Osteoblast (primary cell): Measurements from ENCODE around the gene ZNF774. TPM values are rescaled to one million over a fixed set of nuclear protein-coding genes. Genes with fewer than 3 reads are reported as not detected.
"Not testable (repeated sequence)": the region's sequence is repeated elsewhere in the genome, so short reads cannot be mapped to it uniquely, and the experiment has no call there.

Experiments
- DNase-seq: peaks from one replicate; pipeline ENCODE4 v3.0.0; 2011; ENCODE audit warnings: low spot score, mixed read lengths; ENCODE audit not compliant: insufficient read length; ENCODE audit errors: missing footprints
- H2AFZ ChIP-seq: 2 replicates; pipeline ENCODE4 v1.6.0; 2011; ENCODE audit warnings: mild to moderate bottlenecking, low read length
- H3K27ac ChIP-seq: 2 replicates; pipeline ENCODE4 v1.5.1; 2011; ENCODE audit warnings: mild to moderate bottlenecking, low read depth, low read length, moderate library complexity
- H3K27me3 ChIP-seq: 2 replicates; pipeline ENCODE4 v1.6.0; 2012; ENCODE audit warnings: mild to moderate bottlenecking, control low read depth, inconsistent platforms, low read length, moderate library complexity; ENCODE audit not compliant: insufficient read depth
- H3K36me3 ChIP-seq: 2 replicates; pipeline ENCODE4 v1.5.1; 2011; ENCODE audit warnings: mild to moderate bottlenecking, low read length, control low read depth, moderate library complexity; ENCODE audit not compliant: insufficient read depth
- H3K4me1 ChIP-seq: 2 replicates; pipeline ENCODE4 v1.5.1; 2011; ENCODE audit warnings: mild to moderate bottlenecking, low read length, control low read depth, moderate library complexity; ENCODE audit not compliant: insufficient read depth
- H3K4me2 ChIP-seq: 2 replicates; pipeline ENCODE4 v1.6.0; 2011; ENCODE audit warnings: mild to moderate bottlenecking, low read length; ENCODE audit not compliant: insufficient read depth
- H3K4me3 ChIP-seq: fragments of 200-600 bp; sonication (generic); 3 replicates; pipeline ENCODE4 v1.5.1; 2012; ENCODE audit warnings: mild to moderate bottlenecking, low read length, inconsistent platforms; ENCODE audit not compliant: insufficient read depth
- H3K79me2 ChIP-seq: 2 replicates; pipeline ENCODE4 v1.6.0; 2012; ENCODE audit warnings: mild to moderate bottlenecking, low read length, control low read depth, inconsistent platforms; ENCODE audit not compliant: insufficient read depth
- H3K9me3 ChIP-seq: 2 replicates; pipeline ENCODE4 v1.5.1; 2011; ENCODE audit warnings: low read depth, low read length, control low read depth
- H4K20me1 ChIP-seq: 2 replicates; pipeline ENCODE4 v1.6.0; 2012; ENCODE audit warnings: mild to moderate bottlenecking, low read length, control low read depth; ENCODE audit not compliant: insufficient read depth
- CTCF ChIP-seq: IDR thresholded peaks from 2 replicates; pipeline ENCODE4 v1.5.1; 2011; ENCODE audit warnings: mild to moderate bottlenecking, low read depth, low read length, moderate library complexity; ENCODE audit errors: extremely low read depth
- small RNA-seq: library from RNA; depleted of rRNA; stranded (forward); fragments of <200 nt; gene quantifications from one replicate; pipeline ENCODE3, GENCODE V24; 2012
- total RNA-seq: library from RNA; depleted of rRNA; stranded (reverse); fragments of >200 nt; gene quantifications from 2 replicates; pipeline ENCODE4 v1.2.3, GENCODE V29; 2012

The ZNF774 gene
- total RNA-seq, 1 donor = 1.8 TPM

GRCh38 chr15:90407871-90408317 is 55.8 kb downstream of the ZNF774 start:
- Histone ChIP-seq H3K4me1 (peaks cover 46% of the 10 kb centered on the region), H3K9me3 (no peaks in the 10 kb centered on the region), H3K4me2 (peak overlapping the region; percentile 10), H3K79me2 (peaks cover 92% of the 10 kb centered on the region), H4K20me1 (peaks cover 10% of the 10 kb centered on the region), H3K27ac (peak overlapping the region; percentile 73), H3K27me3 (no peaks in the 10 kb centered on the region), H2AFZ (no peak overlapping the region), H3K36me3 (no peaks in the 10 kb centered on the region), H3K4me3 (no peak overlapping the region)
- no peak for DNase-seq
- no peak for TF ChIP-seq CTCF

- Histone ChIP-seq H4K20me1 (peaks cover 13% of the 10 kb centered on the region), H3K9me3 (no peaks in the 10 kb centered on the region), H3K4me3 (no peak overlapping the region), H3K4me1 (peaks cover 47% of the 10 kb centered on the region), H3K27me3 (no peaks in the 10 kb centered on the region), H3K27ac (peak overlapping the region; percentile 73), H3K4me2 (no peak overlapping the region), H3K79me2 (peaks cover 92% of the 10 kb centered on the region), H3K36me3 (no peaks in the 10 kb centered on the region), H2AFZ (no peak overlapping the region)
- no peak for TF ChIP-seq CTCF
- DNase-seq = no peak
Measured at GRCh38 chr15:90408657-90409056, 56.6 kb downstream of the ZNF774 start.

DNA sequence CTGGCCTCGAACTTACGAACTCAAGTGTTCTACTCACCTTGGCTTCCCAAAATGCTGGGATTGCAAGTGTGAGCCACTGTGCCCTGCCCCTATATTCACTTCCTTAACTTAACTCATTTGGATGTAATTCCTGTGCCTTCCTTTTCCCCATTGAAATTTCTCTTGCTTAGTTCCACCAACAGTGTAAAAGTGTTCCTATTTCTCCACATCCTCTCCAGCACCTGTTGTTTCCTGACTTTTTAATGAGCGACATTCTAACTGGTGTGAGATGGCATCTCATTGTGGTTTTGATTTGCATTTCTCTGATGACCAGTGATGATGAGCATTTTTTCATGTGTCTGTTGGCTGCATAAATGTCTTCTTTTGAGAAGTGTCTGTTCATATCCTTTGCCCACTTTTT is 57.5 kb downstream of the ZNF774 start:
- peaks cover 56% of the 10 kb centered on the region for H3K4me1 ChIP-seq
- H3K4me2 ChIP-seq, DNase-seq: not testable (repeated sequence)

DNA sequence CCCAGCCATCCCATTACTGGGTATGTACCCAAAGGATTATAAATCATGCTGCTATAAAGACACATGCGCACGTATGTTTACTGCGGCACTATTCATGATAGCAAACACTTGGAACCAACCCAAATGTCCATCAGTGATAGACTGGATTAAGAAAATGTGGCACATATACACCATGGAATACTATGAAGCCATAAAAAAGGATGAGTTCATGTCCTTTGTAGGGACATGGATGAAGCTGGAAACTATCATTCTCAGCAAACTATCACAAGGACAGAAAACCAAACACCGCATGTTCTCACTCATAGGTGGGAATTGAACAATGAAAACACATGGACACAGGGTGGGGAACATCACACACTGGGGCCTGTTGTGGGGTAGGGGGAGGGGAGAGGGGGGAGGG is 58.2 kb downstream of the ZNF774 start:
- peaks cover 89% of the 10 kb centered on the region for H3K79me2 ChIP-seq
- not testable (repeated sequence) for H3K36me3 ChIP-seq, DNase-seq, H3K27ac ChIP-seq, H3K4me3 ChIP-seq, H2AFZ ChIP-seq, H3K9me3 ChIP-seq, H3K4me2 ChIP-seq, H3K27me3 ChIP-seq
- peaks cover 17% of the 10 kb centered on the region for H4K20me1 ChIP-seq
- peaks cover 60% of the 10 kb centered on the region for H3K4me1 ChIP-seq

More for the DNA sequence above, 57.5 kb downstream of the ZNF774 start:
- not testable (repeated sequence) for H3K9me3 ChIP-seq, H3K27ac ChIP-seq, H2AFZ ChIP-seq, H3K36me3 ChIP-seq, H3K27me3 ChIP-seq, H3K4me3 ChIP-seq
- Histone ChIP-seq H3K79me2 (peaks cover 91% of the 10 kb centered on the region), H4K20me1 (peaks cover 17% of the 10 kb centered on the region)

DNA sequence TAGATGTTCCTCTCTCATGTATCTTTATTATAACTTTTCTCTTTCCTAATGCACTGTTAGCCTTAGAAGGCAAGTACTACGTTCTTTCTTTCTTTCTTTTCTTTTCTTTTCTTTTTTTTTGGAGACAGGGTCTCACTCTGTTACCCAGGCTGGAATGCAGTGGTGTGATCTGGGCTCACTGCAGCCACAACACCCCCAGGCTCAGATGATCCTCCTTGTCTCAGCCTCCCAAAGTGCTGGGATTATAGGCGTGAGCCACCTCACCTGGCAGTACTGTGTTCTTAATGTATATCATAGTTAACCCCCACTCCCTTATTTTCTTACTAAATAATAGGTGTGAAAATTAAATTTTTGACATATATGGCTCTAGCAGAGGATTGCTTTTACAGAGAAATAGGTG is 59.1 kb downstream of the ZNF774 start:
- Histone ChIP-seq H3K79me2 (peaks cover 89% of the 10 kb centered on the region), H3K27ac (no peak overlapping the region), H3K4me2 (no peak overlapping the region), H3K36me3 (no peaks in the 10 kb centered on the region), H3K4me3 (no peak overlapping the region), H3K9me3 (no peaks in the 10 kb centered on the region), H3K27me3 (no peaks in the 10 kb centered on the region), H3K4me1 (peaks cover 56% of the 10 kb centered on the region), H4K20me1 (peaks cover 22% of the 10 kb centered on the region), H2AFZ (no peak overlapping the region)
- TF ChIP-seq CTCF = no peak
- no peak for DNase-seq

Small RNA genes lying within 50 kb of the gene (small RNA-seq; reads per million reads assigned to genes)
- gene NDUFA3P4 = not detected

Other genes starting within 250 kb of the ZNF774 start
- 51.0 and 61.6 TPM in 2 replicates for gene IDH2, start 249.8 kb upstream of the ZNF774 start, total RNA-seq
- 8.7 and 15.9 TPM in 2 replicates for gene SEMA4B, start 151.0 kb upstream of the ZNF774 start, total RNA-seq
- 21.4 and 23.0 TPM in 2 replicates for gene CIB1, start 118.3 kb upstream of the ZNF774 start, total RNA-seq
- gene GDPGP1, start 118.1 kb upstream of the ZNF774 start, total RNA-seq = 8.0 and 9.7 TPM in 2 replicates
- gene TTLL13, start 102.7 kb upstream of the ZNF774 start, total RNA-seq = under 0.01 TPM in 2 replicates
- gene NGRN, start 86.6 kb upstream of the ZNF774 start, total RNA-seq = 56.0 and 68.4 TPM in 2 replicates
- gene IQGAP1, start 36.0 kb downstream of the ZNF774 start, total RNA-seq = 259 and 273 TPM in 2 replicates
- 25.0 and 29.2 TPM in 2 replicates for gene CRTC3, start 177.6 kb downstream of the ZNF774 start, total RNA-seq